Activated CD8-positive, alpha-beta memory T cell treated with anti-CD3 and anti-CD28 coated beads, Interleukin-2, amount 10 ng/mL, durations not matched to agents 7 days and 5 days (primary cell): ENCODE data around the gene ADARB2. TPM values are rescaled to one million over a fixed set of nuclear protein-coding genes. Genes with fewer than 3 reads are reported as not detected.
"Not testable (repeated sequence)": the region's sequence is repeated elsewhere in the genome, so short reads cannot be mapped to it uniquely, and the experiment has no call there.

ENCODE experiments used
- ATAC-seq: fragments of 150-1000 bp; cut with Tn5 transposase; one replicate; pipeline ENCODE4 v1.10.0; 2021; ENCODE audit warnings: moderate library complexity
- CTCF ChIA-PET: fragments of 350-600 bp; sonication (Branson Sonifier 250); formaldehyde crosslinking; loops from one replicate; lab custom pipeline; 2021; ENCODE audit warnings: antibody characterized with exemption; lab: Charles Lee
- DNase-seq: peaks from one replicate; pipeline ENCODE4 v3.0.0-alpha.2; 2020
- H3K27ac Mint-ChIP-seq: one replicate; pipeline ENCODE4 v1.8.0; 2021; ENCODE audit warnings: mild to moderate bottlenecking, mixed read lengths
- H3K27me3 Mint-ChIP-seq: one replicate; pipeline ENCODE4 v1.8.0; 2021; ENCODE audit warnings: mixed read lengths
- H3K36me3 Mint-ChIP-seq: one replicate; pipeline ENCODE4 v1.8.0; 2021; ENCODE audit warnings: mild to moderate bottlenecking, mixed read lengths
- H3K4me1 Mint-ChIP-seq: one replicate; pipeline ENCODE4 v1.8.0; 2021; ENCODE audit warnings: mixed read lengths
- H3K4me3 Mint-ChIP-seq: one replicate; pipeline ENCODE4 v1.8.0; 2021; ENCODE audit warnings: mild to moderate bottlenecking, moderate library complexity, mixed read lengths
- H3K9me3 Mint-ChIP-seq: one replicate; pipeline ENCODE4 v1.8.0; 2022; ENCODE audit warnings: low read depth, mixed read lengths
- total RNA-seq, 2 experiments: library from RNA; stranded (reverse); gene quantifications; one replicate each; pipeline ENCODE4 v1.2.3, GENCODE V29; 2021

Gene ADARB2
- total RNA-seq, 2 experiments from 2014 or later: not detected

DNA sequence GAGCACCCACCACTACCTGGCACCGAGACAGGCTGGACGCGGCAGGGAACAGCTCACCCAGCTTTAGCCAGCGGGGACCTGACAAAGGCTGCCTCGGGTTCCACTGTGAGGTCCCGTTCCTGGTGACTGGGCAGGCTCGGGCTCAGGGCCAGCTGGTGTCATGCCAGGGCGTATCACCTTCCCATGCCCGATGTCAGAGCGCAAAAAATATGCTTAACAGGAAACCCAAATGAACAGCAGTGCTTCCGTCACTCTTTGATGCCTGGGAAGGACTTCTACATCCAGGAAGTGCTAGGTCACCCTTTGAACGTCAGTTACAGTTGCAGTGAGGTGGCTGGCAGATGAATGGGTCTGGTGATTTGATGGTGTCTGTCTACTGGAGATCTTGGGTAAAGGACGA lies 106.0 kb downstream of the ADARB2 start:
- no peaks in the 10 kb centered on the region for H3K4me1 Mint-ChIP-seq
- DNase-seq: no peak
- no peaks in the 10 kb centered on the region for H3K9me3 Mint-ChIP-seq
- no peak overlapping the region for H3K27ac Mint-ChIP-seq
- no peaks in the 10 kb centered on the region for H3K36me3 Mint-ChIP-seq
- no peak for ATAC-seq
- CTCF ChIA-PET: no interaction called here
- H3K4me3 Mint-ChIP-seq: no peak overlapping the region
- H3K27me3 Mint-ChIP-seq: no peaks in the 10 kb centered on the region

DNA sequence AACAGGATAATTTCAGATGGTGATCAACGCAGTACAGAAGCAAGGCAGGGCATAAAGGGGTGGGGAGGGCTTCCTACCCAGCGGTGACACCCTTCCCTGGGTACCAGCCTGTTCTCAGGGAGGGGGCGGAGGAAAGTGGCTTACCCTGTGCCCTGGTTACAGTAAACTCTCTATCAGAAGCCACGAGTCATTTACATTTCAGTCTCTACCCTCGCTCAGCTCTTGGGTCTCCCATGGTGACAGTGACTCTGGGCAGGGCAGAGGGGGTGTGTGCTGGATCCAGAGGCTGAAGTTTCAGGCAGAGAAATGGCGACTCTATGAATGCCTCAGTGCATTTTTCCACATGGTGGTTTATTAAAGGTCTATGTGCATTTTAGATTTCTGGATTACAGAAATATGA lies 107.0 kb downstream of the ADARB2 start:
- H3K36me3 Mint-ChIP-seq: no peaks in the 10 kb centered on the region
- CTCF ChIA-PET: no interaction called here
- ATAC-seq (no peak), DNase-seq (no peak)
- no peak overlapping the region for H3K4me3 Mint-ChIP-seq
- no peak overlapping the region for H3K27ac Mint-ChIP-seq
- H3K9me3 Mint-ChIP-seq: no peaks in the 10 kb centered on the region
- no peaks in the 10 kb centered on the region for H3K4me1 Mint-ChIP-seq
- no peaks in the 10 kb centered on the region for H3K27me3 Mint-ChIP-seq

DNA sequence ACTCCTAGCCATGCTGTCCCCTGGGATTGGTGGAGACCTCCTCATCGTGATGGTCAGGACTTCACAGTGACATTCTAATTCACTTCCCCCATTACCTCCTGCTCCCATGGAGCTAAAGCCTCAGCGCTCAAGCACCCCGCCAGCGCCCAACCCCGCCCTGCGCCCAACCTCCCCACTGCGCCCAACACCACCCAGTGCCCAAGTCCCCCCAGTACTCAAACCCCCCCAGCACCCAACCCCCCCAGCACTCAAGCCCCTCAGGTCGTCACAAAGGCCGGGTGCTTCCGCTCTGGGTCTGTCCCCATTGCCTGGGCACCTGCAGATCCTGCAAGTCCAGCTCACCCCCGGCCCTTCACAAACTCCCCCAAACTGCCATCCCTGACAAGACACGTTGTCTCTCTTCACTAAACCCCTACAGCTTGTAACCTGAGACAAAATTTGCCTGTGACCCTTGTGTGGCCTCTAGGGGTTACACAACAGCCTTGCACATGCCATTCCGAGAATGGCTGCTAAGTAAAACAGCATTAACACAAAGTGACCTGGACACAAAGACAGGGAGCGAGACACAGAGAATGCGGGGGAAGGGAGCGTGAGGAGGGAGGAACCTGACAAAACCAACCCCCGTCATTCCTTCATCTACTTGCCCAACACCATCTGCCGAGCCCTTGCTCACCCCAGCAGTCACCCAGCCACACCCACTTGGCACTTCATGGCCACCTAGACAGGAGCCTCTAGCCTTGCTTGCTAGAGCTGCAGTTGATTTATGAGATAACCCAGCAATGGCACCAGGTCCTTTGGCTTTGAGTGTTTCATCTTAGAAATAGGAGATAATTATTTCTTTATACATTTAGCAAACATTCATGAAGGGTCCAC lies 107.8 kb downstream of the ADARB2 start:
- Mint-ChIP-seq H3K4me3 (no peak overlapping the region), H3K27ac (no peak overlapping the region), H3K27me3 (no peaks in the 10 kb centered on the region), H3K36me3 (no peaks in the 10 kb centered on the region), H3K4me1 (no peaks in the 10 kb centered on the region), H3K9me3 (no peaks in the 10 kb centered on the region)
- CTCF ChIA-PET: no interaction called here
- ATAC-seq: no peak
- no peak for DNase-seq

DNA sequence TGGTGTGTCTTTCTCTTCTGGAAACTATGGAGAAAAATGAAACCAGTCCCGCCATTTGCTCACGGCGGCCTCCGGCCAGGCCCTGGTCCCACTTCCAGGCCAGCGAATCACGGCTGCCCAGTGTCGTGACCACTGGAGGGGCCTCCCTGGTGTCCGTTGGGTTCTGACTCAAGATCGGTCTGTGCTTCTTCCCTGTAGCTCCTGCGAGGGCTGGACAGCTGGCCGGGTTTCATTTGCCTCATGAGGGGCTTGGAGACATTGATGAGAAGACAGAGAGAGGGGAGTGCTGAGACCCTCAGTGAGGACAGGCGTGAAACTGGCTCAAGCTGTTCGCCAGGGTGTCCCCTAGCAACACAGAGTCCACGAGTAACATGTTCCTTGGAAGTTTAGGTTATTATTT lies 108.6 kb downstream of the ADARB2 start:
- Mint-ChIP-seq H3K27ac (no peak overlapping the region), H3K36me3 (no peaks in the 10 kb centered on the region), H3K27me3 (no peaks in the 10 kb centered on the region), H3K4me3 (no peak overlapping the region), H3K9me3 (no peaks in the 10 kb centered on the region), H3K4me1 (no peaks in the 10 kb centered on the region)
- ATAC-seq: no peak
- CTCF ChIA-PET: no interaction called here
- DNase-seq: no peak

DNA sequence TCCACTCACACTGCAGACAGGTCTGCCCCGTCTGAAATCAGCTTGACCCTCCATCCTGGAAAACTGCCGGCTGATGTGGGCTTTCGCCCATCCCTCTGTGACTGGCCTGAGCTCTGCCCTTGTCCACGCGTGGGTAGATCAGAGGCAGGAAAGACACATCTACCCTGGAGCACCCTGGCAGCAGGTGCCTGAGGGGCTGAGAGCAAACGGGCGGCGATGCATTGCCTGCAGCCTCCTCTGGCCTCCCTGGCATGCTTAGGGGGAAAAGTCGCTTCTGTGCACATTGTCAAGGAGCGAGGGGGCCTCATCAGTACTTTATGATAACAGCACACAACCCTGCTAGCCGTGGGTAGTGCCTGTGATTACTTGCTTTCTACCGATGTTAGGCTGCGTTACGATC lies 109.4 kb downstream of the ADARB2 start:
- H3K27me3 Mint-ChIP-seq: no peaks in the 10 kb centered on the region
- ATAC-seq (no peak), DNase-seq (no peak)
- CTCF ChIA-PET: no interaction called here
- no peak overlapping the region for H3K27ac Mint-ChIP-seq
- H3K36me3 Mint-ChIP-seq: no peaks in the 10 kb centered on the region
- H3K9me3 Mint-ChIP-seq: no peaks in the 10 kb centered on the region
- H3K4me3 Mint-ChIP-seq: no peak overlapping the region
- no peaks in the 10 kb centered on the region for H3K4me1 Mint-ChIP-seq

DNA sequence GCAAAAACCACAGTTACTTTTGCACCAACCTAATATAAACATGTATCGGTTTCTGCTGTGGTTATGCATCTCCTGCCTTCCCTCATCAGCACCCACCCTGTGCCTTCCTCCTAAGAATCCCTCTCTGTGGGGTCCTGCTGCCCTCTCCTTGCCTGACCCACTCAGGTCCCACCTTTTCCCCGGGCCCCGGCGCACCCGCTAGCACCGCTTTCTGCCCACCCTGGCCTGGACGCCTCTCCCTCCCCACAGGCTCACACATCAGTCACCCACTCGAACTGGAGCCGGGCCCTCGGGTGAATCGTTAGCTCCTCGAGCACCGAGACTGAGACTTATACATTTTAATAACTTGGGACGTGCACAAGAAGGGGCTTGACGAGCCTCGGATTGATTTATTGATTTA lies 110.5 kb downstream of the ADARB2 start:
- ATAC-seq (no peak), DNase-seq (no peak)
- Mint-ChIP-seq H3K4me3 (no peak overlapping the region), H3K36me3 (no peaks in the 10 kb centered on the region), H3K27me3 (no peaks in the 10 kb centered on the region), H3K9me3 (no peaks in the 10 kb centered on the region), H3K4me1 (no peaks in the 10 kb centered on the region), H3K27ac (no peak overlapping the region)
- CTCF ChIA-PET: no interaction called here

GRCh38 chr10:1626410-1626809 lies 110.9 kb downstream of the ADARB2 start:
- no peak overlapping the region for H3K27ac Mint-ChIP-seq

DNA sequence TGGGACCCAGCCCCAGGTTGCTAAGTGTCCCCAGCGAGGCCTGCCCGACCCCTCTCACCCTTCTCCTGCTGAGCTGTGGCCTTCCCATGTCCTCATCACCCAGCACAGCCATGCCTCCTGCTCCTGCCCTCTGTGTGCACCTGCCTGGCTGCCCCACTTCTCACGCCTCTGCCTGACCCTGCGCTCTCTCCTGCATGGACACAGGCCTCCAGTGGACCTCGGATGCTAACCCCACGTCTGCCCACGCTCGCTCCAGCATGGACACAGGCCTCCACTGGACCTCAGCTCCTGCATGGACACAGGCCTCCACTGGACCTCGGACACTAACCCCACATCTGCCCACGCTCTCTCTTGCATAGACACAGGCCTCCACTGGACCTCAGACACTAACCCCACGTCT lies 111.6 kb downstream of the ADARB2 start:
- ATAC-seq (no peak), DNase-seq (no peak)
- no peaks in the 10 kb centered on the region for H3K36me3 Mint-ChIP-seq
- H3K27me3 Mint-ChIP-seq: no peaks in the 10 kb centered on the region
- no peak overlapping the region for H3K4me3 Mint-ChIP-seq
- CTCF ChIA-PET: no interaction called here
- no peaks in the 10 kb centered on the region for H3K4me1 Mint-ChIP-seq
- no peak overlapping the region for H3K27ac Mint-ChIP-seq
- no peaks in the 10 kb centered on the region for H3K9me3 Mint-ChIP-seq

More at GRCh38 chr10:1626410-1626809, 110.9 kb downstream of the ADARB2 start:
- DNase-seq (no peak), ATAC-seq (no peak)
- no peaks in the 10 kb centered on the region for H3K4me1 Mint-ChIP-seq
- no peak overlapping the region for H3K4me3 Mint-ChIP-seq
- CTCF ChIA-PET: no interaction called here
- no peaks in the 10 kb centered on the region for H3K36me3 Mint-ChIP-seq
- H3K9me3 Mint-ChIP-seq: no peaks in the 10 kb centered on the region
- H3K27me3 Mint-ChIP-seq: no peaks in the 10 kb centered on the region

- Mint-ChIP-seq H3K9me3 (no peaks in the 10 kb centered on the region), H3K36me3 (no peaks in the 10 kb centered on the region), H3K4me3 (no peak overlapping the region), H3K4me1 (no peaks in the 10 kb centered on the region), H3K27ac (no peak overlapping the region), H3K27me3 (no peaks in the 10 kb centered on the region)
- ATAC-seq: no peak
- no peak for DNase-seq
- CTCF ChIA-PET: no interaction called here
Measured at GRCh38 chr10:1625079-1625478, 112.2 kb downstream of the ADARB2 start.

DNA sequence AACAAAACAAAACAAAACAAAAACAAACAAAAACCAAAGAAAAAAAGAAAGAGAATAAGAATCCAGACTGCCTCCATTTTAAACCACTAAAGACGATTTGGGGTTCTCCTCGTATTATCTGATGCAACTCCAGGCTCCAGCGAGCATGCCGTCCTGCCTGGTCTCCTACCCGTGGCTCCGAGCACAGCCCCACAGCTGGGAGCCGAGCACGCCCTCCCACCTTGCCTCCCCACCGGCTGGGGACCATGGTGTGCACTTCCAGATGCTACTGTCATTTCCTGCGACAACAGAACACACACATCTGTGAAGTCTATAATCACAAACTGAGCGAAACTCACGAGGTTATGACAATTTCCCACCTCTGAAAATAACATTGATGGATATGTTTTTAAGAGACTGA lies 113.1 kb downstream of the ADARB2 start:
- H3K36me3 Mint-ChIP-seq: no peaks in the 10 kb centered on the region
- no peaks in the 10 kb centered on the region for H3K9me3 Mint-ChIP-seq
- no peak overlapping the region for H3K4me3 Mint-ChIP-seq
- ATAC-seq: no peak
- CTCF ChIA-PET: no interaction called here
- H3K27ac Mint-ChIP-seq: no peak overlapping the region
- no peak for DNase-seq
- no peaks in the 10 kb centered on the region for H3K4me1 Mint-ChIP-seq
- no peaks in the 10 kb centered on the region for H3K27me3 Mint-ChIP-seq

DNA sequence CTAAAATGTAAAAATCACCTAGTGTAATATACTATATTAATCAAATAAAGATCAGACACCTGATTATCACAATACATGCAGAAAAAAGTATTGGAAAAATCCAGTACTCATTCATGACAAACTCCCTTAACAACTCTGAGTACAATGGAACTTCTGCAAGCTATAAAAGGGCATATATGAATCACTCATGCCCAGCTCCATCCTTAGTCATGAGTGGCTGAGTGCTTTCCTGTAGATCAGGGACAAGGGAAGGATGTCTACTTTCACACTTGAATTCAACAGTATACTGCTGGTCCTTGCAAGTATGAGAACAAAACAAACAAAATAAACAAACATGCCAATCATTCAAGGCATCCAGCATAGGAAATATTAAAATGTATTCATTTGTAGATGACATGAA lies 116.5 kb downstream of the ADARB2 start:
- no peak for DNase-seq
- Mint-ChIP-seq H3K36me3 (no peaks in the 10 kb centered on the region), H3K9me3 (peaks cover 6% of the 10 kb centered on the region), H3K27me3 (peaks cover 4% of the 10 kb centered on the region), H3K4me3 (no peak overlapping the region), H3K4me1 (no peaks in the 10 kb centered on the region), H3K27ac (no peak overlapping the region)
- CTCF ChIA-PET: no interaction called here
- ATAC-seq: no peak

- CTCF ChIA-PET: not testable (repeated sequence)
Measured at GRCh38 chr10:1617376-1618317, 119.7 kb downstream of the ADARB2 start.

GRCh38 chr10:1616701-1617100 lies 120.6 kb downstream of the ADARB2 start:
- H3K36me3 Mint-ChIP-seq, H3K9me3 Mint-ChIP-seq, H3K27me3 Mint-ChIP-seq, H3K4me3 Mint-ChIP-seq, H3K27ac Mint-ChIP-seq, CTCF ChIA-PET, H3K4me1 Mint-ChIP-seq, ATAC-seq, DNase-seq: not testable (repeated sequence)

More at GRCh38 chr10:1617376-1618317, 119.7 kb downstream of the ADARB2 start:
- not testable (repeated sequence) for H3K36me3 Mint-ChIP-seq, ATAC-seq, H3K27ac Mint-ChIP-seq, H3K9me3 Mint-ChIP-seq, H3K27me3 Mint-ChIP-seq, DNase-seq, H3K4me3 Mint-ChIP-seq, H3K4me1 Mint-ChIP-seq
